ENCODE measurements around the gene BRIP1. TPM values are rescaled to one million over a fixed set of nuclear protein-coding genes. Genes with fewer than 3 reads are reported as not detected.

Gene BRIP1
- total and polyA plus RNA-seq, 10 of the 15 experiments (the other 5 are each of a cell fraction or from before 2014, with no cell fraction given) = 4.0 to 24.2 (median 12.8) TPM

DNA sequence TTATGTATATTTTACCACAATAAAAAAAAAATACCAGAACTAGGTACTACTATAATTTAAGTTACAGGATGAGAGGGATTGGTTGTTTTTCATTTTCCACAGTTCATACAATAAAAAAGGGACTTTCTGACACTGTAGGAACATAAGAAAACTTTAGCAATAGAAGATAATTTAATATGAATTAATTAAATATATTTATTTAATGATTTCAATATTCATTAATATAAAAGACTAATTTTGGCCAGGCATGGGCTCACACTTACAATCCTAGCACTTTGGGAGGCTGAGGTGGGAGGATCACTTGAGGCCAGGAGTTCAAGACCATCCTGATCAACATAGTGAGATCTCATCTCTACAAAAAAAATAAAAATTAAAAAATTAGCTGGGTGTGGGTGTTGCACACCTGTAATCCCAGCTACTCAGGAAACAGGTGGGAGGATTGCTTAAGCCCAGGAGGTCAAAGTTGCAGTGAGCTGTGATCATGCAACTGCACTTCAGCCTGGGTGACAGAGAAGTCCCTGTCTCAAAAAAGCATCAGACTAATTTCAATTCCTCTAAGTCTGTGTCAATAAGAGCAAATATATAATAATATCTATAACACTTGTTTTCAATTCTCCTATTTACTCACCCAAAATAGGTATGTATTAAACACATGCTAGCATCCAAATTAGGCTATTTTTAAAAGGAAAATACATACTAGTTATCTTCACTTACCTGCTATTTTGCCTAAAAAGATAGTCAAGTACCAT lies 79.6 kb downstream of the BRIP1 start (continued):
- TF ChIP-seq NFIC (IDR thresholded peaks at IDR 0.05; ENCODE audit: low read depth, low read length) (peak; percentile 78), SREBF2 (IDR thresholded peaks at IDR 0.05; ENCODE audit: low read length) (no peak), BACH1 (IDR thresholded peaks at IDR 0.05; ENCODE audit: borderline replicate concordance) (no peak), ZNF592 (IDR thresholded peaks at IDR 0.05) (no peak), EZH2 (IDR thresholded peaks at IDR 0.05; ENCODE audit: borderline replicate concordance, control insufficient read depth, low read depth, low read length) (no peak), BHLHE40 (IDR thresholded peaks at IDR 0.05; ENCODE audit: borderline replicate concordance in 1 of 2, low read depth in 2 of 2, low read length in 1 of 2) (no peak), JUNB (IDR thresholded peaks at IDR 0.05) (no peak; the same call in 1 of the 2 replicates), MTA2 (IDR thresholded peaks at IDR 0.05; ENCODE audit: low read depth) (peak; percentile 78; the same call in 1 of the 2 replicates), HCFC1 (IDR thresholded peaks at IDR 0.05; ENCODE audit: low read length) (no peak), MYB (IDR thresholded peaks at IDR 0.05; ENCODE audit: borderline replicate concordance, low read depth, low read length) (no peak), RUNX3 (IDR thresholded peaks at IDR 0.05; ENCODE audit: low read length) (peak; percentile 53), SRF (IDR thresholded peaks at IDR 0.05; ENCODE audit: low read depth in 2 of 2, low read length in 2 of 2) (no peak)
- TF ChIP-seq, protein P1, sequence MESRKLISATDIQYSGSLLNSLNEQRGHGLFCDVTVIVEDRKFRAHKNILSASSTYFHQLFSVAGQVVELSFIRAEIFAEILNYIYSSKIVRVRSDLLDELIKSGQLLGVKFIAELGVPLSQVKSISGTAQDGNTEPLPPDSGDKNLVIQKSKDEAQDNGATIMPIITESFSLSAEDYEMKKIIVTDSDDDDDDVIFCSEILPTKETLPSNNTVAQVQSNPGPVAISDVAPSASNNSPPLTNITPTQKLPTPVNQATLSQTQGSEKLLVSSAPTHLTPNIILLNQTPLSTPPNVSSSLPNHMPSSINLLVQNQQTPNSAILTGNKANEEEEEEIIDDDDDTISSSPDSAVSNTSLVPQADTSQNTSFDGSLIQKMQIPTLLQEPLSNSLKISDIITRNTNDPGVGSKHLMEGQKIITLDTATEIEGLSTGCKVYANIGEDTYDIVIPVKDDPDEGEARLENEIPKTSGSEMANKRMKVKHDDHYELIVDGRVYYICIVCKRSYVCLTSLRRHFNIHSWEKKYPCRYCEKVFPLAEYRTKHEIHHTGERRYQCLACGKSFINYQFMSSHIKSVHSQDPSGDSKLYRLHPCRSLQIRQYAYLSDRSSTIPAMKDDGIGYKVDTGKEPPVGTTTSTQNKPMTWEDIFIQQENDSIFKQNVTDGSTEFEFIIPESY (IDR thresholded peaks at IDR 0.05) = no peak
- TF ChIP-seq, protein P2, sequence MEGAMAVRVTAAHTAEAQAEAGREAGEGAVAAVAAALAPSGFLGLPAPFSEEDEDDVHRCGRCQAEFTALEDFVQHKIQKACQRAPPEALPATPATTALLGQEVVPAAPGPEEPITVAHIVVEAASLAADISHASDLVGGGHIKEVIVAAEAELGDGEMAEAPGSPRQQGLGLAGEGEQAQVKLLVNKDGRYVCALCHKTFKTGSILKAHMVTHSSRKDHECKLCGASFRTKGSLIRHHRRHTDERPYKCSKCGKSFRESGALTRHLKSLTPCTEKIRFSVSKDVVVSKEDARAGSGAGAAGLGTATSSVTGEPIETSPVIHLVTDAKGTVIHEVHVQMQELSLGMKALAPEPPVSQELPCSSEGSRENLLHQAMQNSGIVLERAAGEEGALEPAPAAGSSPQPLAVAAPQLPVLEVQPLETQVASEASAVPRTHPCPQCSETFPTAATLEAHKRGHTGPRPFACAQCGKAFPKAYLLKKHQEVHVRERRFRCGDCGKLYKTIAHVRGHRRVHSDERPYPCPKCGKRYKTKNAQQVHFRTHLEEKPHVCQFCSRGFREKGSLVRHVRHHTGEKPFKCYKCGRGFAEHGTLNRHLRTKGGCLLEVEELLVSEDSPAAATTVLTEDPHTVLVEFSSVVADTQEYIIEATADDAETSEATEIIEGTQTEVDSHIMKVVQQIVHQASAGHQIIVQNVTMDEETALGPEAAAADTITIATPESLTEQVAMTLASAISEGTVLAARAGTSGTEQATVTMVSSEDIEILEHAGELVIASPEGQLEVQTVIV (IDR thresholded peaks at IDR 0.05; ENCODE audit: borderline replicate concordance, partially characterized antibody) = no peak
- TF ChIP-seq, protein P3, sequence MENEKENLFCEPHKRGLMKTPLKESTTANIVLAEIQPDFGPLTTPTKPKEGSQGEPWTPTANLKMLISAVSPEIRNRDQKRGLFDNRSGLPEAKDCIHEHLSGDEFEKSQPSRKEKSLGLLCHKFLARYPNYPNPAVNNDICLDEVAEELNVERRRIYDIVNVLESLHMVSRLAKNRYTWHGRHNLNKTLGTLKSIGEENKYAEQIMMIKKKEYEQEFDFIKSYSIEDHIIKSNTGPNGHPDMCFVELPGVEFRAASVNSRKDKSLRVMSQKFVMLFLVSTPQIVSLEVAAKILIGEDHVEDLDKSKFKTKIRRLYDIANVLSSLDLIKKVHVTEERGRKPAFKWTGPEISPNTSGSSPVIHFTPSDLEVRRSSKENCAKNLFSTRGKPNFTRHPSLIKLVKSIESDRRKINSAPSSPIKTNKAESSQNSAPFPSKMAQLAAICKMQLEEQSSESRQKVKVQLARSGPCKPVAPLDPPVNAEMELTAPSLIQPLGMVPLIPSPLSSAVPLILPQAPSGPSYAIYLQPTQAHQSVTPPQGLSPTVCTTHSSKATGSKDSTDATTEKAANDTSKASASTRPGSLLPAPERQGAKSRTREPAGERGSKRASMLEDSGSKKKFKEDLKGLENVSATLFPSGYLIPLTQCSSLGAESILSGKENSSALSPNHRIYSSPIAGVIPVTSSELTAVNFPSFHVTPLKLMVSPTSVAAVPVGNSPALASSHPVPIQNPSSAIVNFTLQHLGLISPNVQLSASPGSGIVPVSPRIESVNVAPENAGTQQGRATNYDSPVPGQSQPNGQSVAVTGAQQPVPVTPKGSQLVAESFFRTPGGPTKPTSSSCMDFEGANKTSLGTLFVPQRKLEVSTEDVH (IDR thresholded peaks at IDR 0.05; ENCODE audit: low read depth, partially characterized antibody) = no peak
